Omental fat pad (tissue), 4 donors: ENCODE measurements around the gene IZUMO4. TPM values are rescaled to one million over a fixed set of nuclear protein-coding genes. Genes with fewer than 3 reads are reported as not detected.
"Not testable (repeated sequence)": the region's sequence is repeated elsewhere in the genome, so short reads cannot be mapped to it uniquely, and the experiment has no call there.

Experiments used
- ATAC-seq: fragments of 150-250 bp; one replicate; pipeline ENCODE4 v1.9.1; 2016; ENCODE audit warnings: mild to moderate bottlenecking, moderate library complexity; ENCODE audit not compliant: low FRiP score
- DNase-seq: peaks from one replicate; pipeline ENCODE4 v3.0.0-alpha.2; 2019; ENCODE audit warnings: low spot score
- CTCF ChIP-seq, 3 donors: fragments of 450-650 bp; IDR thresholded peaks; one replicate each; pipeline ENCODE4 v1.5.1; 2016 to 2017; ENCODE audit warnings: antibody characterized with exemption in 3 of 3, mild to moderate bottlenecking in 3 of 3, moderate library complexity in 2 of 3
- total RNA-seq, 4 donors: library from RNA; depleted of rRNA; stranded (reverse); fragments of >200 nt; gene quantifications; one replicate each; pipeline ENCODE4 v1.1.0, GENCODE V29; 2016

The IZUMO4 gene
- total RNA-seq, 4 donors from 2014 or later: 3.7 to 5.5 (median 4.6) TPM

- ATAC-seq (no peak), DNase-seq (no peak)
- TF ChIP-seq CTCF (IDR thresholded peaks at IDR 0.05): no peak
Measured at GRCh38 chr19:2129486-2129885, 32.8 kb downstream of the IZUMO4 start.

GRCh38 chr19:2129892-2130770 is 33.4 kb downstream of the IZUMO4 start:
- no peak for TF ChIP-seq CTCF (IDR thresholded peaks at IDR 0.05)
- DNase-seq (no peak), ATAC-seq (no peak)

GRCh38 chr19:2131012-2131975 is 34.6 kb downstream of the IZUMO4 start:
- not testable (repeated sequence) for DNase-seq, ATAC-seq

GRCh38 chr19:2132191-2132590 is 35.5 kb downstream of the IZUMO4 start:
- DNase-seq (no peak), ATAC-seq (no peak)
- no peak for TF ChIP-seq CTCF (IDR thresholded peaks at IDR 0.05)

GRCh38 chr19:2132731-2133490 is 36.2 kb downstream of the IZUMO4 start:
- no peak for TF ChIP-seq CTCF (IDR thresholded peaks at IDR 0.05)
- no peak for ATAC-seq
- no peak for DNase-seq

- TF ChIP-seq CTCF (IDR thresholded peaks at IDR 0.05): no peak
- ATAC-seq (no peak), DNase-seq (no peak)
Measured at GRCh38 chr19:2135474-2136402, 39.0 kb downstream of the IZUMO4 start.
